Right lobe of liver (tissue), 4 donors: Measurements from ENCODE around the gene WDR20.

ENCODE experiments used
- CTCF ChIP-seq, 4 donors: fragments of 200-600 bp in 3 of 4; fragments of 450-650 bp in 1 of 4; IDR thresholded peaks; one replicate each; pipeline versions ENCODE4 v1.5.1 to v1.8.0; 2016 to 2022; ENCODE audit warnings: antibody characterized with exemption in 4 of 4, mild to moderate bottlenecking in 2 of 4
- POLR2A ChIP-seq: fragments of 450-650 bp; IDR thresholded peaks from one replicate; pipeline ENCODE4 v1.6.1; 2017; ENCODE audit warnings: antibody characterized with exemption, mild to moderate bottlenecking
- donor health status: DM: no; HTN: no; CAD: no.
- donor health status: DM: no; HTN: no; CAD: no.
- donor health status: DM: no; HTN: yes; CAD: no.

GRCh38 chr14:102121567-102121966, 18.1 kb upstream of the WDR20 start:
- TF ChIP-seq CTCF (IDR thresholded peaks at IDR 0.05) (no peak), POLR2A (no peak)
